Pulmonary artery endothelial cell (primary cell): Measurements from ENCODE around the gene OVCH1. TPM values are rescaled to one million over a fixed set of nuclear protein-coding genes. Genes with fewer than 3 reads are reported as not detected.
"Not testable (repeated sequence)": the region's sequence is repeated elsewhere in the genome, so short reads cannot be mapped to it uniquely, and the experiment has no call there.

Source experiments
- DNase-seq: peaks from one replicate; pipeline ENCODE4 v3.0.0-alpha.2; 2011; ENCODE audit warnings: low read depth, low spot score
- total RNA-seq: library from RNA; depleted of rRNA; stranded (reverse); fragments of >200 nt; gene quantifications from 2 replicates; pipeline ENCODE4 v1.2.3, GENCODE V29; 2014

Gene OVCH1
- total RNA-seq, 1 donor from 2014 or later: not detected

DNA sequence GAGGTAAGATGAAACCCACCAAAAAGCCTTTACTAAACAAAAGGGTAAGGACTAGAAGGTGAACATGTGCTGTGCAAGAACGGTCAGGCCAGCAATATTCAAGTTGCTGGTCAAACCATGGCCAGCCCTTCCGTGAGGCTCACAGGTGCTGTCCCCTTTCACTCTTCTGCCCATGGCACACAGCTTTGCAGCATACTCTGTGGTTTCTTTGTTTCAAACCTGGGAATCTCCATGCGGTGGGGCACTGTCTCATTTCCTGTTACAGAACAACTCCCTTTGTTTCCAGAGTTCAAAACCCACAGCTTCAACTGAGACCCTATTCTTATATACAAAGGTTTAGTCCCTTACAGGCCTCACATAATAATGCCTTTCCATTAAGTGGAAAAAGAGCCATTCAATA, 1.7 kb upstream of the OVCH1 start:
- no peak for DNase-seq

DNA sequence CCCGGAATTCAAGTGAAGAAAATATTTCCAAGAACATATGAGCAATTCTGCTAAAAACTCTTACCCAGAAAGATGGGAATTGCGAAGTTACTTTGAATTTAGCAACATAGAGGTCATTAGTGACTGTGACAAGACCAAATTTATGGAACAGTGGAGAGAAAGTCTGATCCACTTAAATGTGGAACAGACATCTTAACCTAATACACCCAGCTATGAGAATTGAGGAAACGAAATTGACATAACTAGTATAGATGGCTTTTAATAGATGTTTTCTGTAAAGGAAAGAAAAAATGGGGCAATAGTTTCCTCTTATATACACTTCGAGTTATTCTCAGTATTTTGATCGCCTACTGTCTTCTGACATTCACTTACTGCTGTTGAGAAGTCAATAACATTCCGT, 4.6 kb downstream of the OVCH1 start:
- DNase-seq: no peak

DNA sequence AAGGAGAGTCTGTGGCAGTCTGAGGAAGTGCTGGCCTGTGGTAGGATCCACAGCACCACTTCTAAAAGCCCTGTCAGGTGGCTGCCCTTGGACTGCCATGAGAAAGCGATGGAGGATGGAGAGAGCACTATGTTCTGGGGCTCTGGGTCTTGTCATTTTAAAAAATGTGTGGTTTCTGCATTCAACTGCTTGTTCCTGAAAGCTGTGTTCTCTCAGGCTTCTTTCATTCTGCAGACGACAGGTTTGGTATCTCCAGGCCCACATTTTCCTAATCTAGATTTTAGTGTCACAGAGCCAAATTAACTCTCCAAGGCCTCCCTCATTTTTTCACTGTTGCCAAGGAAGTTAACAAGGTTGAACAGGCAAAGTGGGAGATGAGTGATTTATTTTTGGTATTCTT, 10.5 kb downstream of the OVCH1 start:
- DNase-seq: no peak

DNA sequence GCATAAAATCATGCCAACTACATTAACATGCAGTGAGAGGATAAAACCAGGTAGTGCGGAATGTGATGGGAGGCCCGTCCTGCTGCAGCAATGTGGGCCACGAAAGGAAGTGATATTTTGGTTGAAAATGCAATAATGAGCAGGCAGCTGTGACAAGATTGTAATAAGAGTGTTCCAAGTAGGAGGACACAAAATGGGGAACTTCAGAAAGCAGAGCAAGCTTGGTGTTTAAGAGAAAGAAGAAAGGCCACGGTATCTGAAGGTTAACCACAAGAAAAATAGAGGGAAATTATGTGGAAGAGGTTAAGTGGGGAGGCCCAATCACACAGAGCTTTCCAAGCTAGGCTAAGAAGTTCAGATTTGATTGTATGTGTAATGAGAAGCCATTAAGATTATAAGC, 34.3 kb downstream of the OVCH1 start:
- DNase-seq: no peak

GRCh38 chr12:29460082-29460481, 37.4 kb downstream of the OVCH1 start:
- DNase-seq: no peak

DNA sequence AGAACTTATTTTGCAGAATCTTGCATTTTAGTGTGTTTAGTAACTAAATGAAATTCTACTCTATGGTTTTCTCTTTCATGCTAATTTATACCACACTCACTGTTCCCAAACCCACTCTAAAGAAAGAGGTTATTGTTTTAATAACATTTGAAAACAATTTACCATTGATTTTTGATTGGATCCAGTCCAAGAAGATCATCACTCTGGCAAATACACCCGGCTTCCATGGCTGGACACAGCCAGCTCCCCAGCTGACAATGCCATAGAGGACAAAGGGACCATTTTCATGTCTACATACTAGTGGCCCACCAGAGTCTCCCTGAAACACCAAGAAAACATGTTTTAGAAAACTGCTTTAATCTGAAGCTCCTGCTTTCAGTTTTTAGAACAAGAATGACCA, 42.4 kb downstream of the OVCH1 start:
- DNase-seq: no peak

DNA sequence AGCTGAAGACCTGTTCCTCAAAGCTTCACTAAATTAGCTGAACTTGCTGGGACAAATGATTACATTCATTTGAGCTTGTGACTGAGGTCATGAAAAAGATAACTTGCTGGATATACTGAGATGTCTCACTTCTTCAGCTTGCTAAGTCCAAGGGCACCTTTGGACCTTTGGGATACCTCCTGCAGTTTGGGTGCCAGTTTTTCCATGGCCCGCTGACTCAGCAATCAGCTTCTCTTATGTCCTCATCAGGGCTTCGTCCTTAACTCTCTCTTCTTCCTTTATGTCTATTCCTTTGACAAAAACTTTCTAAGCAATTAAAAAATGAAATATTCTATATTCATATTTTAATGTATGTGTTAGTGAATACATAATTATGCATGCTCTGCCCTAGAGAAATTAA, 45.6 kb downstream of the OVCH1 start:
- no peak for DNase-seq

DNA sequence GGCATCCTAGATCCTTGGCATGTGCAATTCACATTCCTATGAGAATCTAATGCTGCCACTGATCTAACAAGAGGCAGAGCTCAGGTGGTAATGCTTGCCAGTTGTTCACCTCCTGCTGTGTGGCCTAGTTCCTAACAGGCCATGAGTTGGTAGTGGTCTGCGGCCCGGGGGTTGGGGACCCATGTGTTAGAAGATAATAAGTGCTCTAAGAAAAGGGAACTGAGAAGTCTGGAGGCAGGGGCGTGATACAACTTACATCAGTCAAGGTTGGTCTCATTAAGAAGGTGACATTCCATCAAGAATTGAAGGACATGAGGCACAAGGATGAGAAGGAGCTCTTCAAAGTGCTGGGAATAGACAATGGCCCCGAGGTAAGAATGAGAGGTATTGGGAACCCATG, 49.3 kb downstream of the OVCH1 start:
- DNase-seq: no peak

GRCh38 chr12:29447285-29447975, 50.1 kb downstream of the OVCH1 start:
- DNase-seq: no peak

DNA sequence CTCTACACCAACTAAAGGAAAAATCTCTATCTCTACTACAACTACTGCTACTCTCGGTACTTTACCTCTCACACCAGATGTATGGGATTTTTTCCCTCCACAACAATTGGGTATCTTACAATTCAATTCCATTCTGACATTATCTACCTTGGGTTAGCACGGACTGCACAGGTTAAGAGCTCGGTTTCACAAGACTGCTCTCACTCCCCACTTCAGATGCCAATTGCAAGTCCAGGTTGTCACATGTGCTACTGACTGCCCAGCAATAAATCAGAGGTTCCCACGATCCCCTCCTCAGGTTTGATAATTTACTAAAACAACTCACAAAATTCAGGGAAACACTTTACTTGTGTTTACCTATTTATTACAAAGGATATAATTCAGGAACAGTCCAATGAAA, 58.0 kb downstream of the OVCH1 start:
- DNase-seq: no peak

- no peak for DNase-seq
These were observed 58.6 kb downstream of the OVCH1 start for GRCh38 chr12:29438752-29439408.

- no peak for DNase-seq
These were observed 59.9 kb downstream of the OVCH1 start for GRCh38 chr12:29437575-29437974.

- DNase-seq: not testable (repeated sequence)
These were observed 60.7 kb downstream of the OVCH1 start for GRCh38 chr12:29436815-29437214.

DNA sequence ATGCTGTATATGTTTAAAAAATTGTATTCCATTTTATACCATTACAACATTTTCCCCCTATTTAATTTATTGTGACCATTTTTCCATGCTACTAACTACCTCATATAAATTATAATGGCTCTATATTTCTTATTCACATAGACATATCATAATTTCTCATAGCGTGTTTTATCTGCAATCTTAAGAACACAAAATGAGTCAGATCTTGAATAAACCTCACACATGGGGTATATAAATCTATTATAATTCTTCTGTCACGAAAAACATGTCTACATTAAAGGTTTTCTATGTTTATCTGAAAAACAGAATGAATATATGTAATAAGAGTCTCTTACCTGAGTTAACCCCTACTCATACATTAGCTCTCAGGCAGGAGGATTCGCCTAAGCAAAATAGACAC, 66.0 kb downstream of the OVCH1 start:
- DNase-seq: no peak

- no peak for DNase-seq
These were observed 66.8 kb downstream of the OVCH1 start for GRCh38 chr12:29430716-29431044.

- no peak for DNase-seq
These were observed 67.3 kb downstream of the OVCH1 start for GRCh38 chr12:29429999-29430715.

DNA sequence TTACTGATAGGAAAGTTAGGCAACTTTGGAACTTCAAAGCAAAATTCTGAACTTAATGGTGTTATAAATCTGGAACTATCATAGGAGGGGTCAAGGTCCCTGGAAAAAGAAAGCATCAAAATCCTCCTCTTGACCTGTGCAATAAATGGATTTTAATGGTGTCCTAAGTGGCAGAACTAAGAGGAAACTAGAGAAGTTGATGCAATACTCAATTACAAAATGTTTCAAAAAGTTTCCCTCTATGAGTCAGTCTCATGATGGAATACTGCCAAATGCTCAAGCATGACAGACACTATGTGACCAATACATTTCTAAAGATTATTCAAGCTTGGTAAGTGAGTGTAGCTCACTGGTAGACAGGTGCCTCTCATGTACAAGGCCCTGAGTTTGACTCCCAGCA, 68.9 kb downstream of the OVCH1 start:
- peak; percentile 27 for DNase-seq

DNA sequence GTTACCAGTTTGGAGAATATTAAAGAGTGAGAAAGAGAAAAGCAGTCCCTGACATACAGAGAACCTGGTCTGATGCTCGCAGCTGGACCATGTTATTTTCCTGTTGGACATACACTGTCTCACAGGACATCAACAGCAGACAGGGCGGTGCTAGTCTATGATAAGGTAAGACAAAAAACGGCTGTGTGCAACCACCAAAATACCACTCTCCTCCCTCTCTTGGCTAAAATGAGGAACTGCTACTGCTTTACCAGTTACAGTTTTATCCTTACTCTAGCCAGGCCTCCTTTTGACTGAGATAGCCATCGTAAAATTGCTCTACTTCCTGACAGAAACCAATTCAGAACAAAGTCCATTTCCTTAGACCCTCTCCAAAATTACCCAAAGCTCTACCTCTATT, 69.5 kb downstream of the OVCH1 start:
- no peak for DNase-seq

- no peak for DNase-seq
These were observed 71.0 kb downstream of the OVCH1 start for GRCh38 chr12:29426498-29426897.

GRCh38 chr12:29425722-29426121, 71.8 kb downstream of the OVCH1 start:
- DNase-seq: no peak

GRCh38 chr12:29416748-29417147, 80.7 kb downstream of the OVCH1 start:
- no peak for DNase-seq

DNA sequence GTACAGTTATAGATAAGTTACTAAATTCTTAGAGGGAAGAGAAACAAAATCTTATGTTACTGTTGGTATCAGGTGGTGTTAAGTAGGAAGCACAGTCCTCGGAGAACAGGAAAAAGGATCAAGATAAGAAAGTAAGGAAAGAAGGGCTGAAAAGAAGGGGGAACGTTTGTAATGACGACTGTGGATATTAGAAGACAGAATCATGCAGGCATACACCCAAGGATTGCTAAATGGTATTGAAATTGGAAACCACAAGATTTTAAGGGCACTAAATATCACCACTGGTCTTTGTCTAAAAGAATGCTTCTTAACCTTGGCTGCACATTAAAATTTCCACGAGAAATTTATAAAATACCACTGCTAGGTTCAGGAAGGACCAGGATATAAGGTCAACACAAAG, 82.4 kb downstream of the OVCH1 start:
- DNase-seq: no peak

DNA sequence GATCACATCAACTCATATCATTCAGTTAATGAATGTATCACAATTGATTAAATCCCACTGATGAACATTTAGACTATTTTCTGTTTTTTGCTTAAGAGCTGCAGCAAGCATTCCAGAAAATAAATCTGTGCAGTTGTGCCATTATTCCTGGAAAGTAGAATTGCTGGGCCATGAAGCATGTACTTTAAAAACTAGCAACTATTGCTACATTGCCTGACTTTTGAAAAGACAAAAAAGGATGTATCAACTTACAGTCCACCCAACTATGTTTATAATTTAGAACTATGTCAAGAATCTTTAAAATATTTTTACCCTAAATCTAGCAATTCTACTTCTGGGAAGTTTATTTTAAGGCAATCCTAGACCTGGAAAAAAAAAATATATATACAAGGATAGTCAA, 83.1 kb downstream of the OVCH1 start:
- no peak for DNase-seq
